Adrenal gland (tissue), 5 donors: ENCODE data around the gene MYO1E.

Experiments
- POLR2A ChIP-seq, 2 donors: fragments of 450-650 bp; IDR thresholded peaks; one replicate each; pipeline ENCODE4 v1.6.1; 2017; ENCODE audit warnings: antibody characterized with exemption in 2 of 2, mild to moderate bottlenecking in 2 of 2, moderate library complexity in 1 of 2
- TF ChIP-seq, protein P1 (sequence below), 6 experiments: fragments of 450-650 bp in 4 of 6; fragments of 200-600 bp in 2 of 6; sonication (generic) in 1 of 6; IDR thresholded peaks; 1 replicate in 5 of 6; 2 replicates in 1 of 6; pipeline versions ENCODE4 v1.5.1 to v1.8.0; 2016 to 2021; ENCODE audit warnings: antibody characterized with exemption in 6 of 6, mild to moderate bottlenecking in 2 of 6, moderate library complexity in 1 of 6
- donor health status: DM: no; HTN: no; CAD: no.

DNA sequence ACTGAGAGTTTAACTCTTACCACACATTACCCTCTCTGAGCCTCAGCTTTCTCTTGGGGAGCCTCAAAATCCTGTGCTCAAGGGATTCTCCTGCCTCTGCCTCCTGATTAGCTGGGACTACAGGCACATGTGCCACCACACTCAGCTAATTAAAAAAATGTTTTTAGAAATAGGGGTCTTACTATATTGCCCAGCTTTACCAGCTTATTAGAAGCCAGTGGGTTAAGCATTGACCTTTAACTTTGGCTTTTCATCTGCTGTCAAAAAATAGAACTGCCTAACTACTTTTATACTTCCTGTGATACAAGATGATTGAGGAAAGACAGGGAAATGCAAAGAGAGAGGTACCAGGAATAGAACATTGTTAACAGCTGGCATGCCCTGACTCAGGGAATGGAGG is 27.3 kb downstream of the MYO1E start:
- TF ChIP-seq, protein P1, sequence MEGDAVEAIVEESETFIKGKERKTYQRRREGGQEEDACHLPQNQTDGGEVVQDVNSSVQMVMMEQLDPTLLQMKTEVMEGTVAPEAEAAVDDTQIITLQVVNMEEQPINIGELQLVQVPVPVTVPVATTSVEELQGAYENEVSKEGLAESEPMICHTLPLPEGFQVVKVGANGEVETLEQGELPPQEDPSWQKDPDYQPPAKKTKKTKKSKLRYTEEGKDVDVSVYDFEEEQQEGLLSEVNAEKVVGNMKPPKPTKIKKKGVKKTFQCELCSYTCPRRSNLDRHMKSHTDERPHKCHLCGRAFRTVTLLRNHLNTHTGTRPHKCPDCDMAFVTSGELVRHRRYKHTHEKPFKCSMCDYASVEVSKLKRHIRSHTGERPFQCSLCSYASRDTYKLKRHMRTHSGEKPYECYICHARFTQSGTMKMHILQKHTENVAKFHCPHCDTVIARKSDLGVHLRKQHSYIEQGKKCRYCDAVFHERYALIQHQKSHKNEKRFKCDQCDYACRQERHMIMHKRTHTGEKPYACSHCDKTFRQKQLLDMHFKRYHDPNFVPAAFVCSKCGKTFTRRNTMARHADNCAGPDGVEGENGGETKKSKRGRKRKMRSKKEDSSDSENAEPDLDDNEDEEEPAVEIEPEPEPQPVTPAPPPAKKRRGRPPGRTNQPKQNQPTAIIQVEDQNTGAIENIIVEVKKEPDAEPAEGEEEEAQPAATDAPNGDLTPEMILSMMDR (IDR thresholded peaks at IDR 0.05), result no peak
- no peak for TF ChIP-seq POLR2A (IDR thresholded peaks at IDR 0.05)
